HEK293T (cell line): ENCODE results near the gene PIK3R5.

Experiments used
- ARNT ChIP-seq: fragments of 450-650 bp; IDR thresholded peaks from 2 replicates; pipeline ENCODE4 v1.6.1; 2017; ENCODE audit warnings: mild to moderate bottlenecking
- BHLHE40 ChIP-seq: fragments of 450-650 bp; IDR thresholded peaks from 2 replicates; pipeline ENCODE4 v1.6.1; 2016; ENCODE audit warnings: mild to moderate bottlenecking, moderate library complexity, borderline replicate concordance
- CTBP1 ChIP-seq: fragments of 450-650 bp; IDR thresholded peaks from 2 replicates; pipeline ENCODE4 v1.6.1; 2016; ENCODE audit warnings: borderline replicate concordance
- ELF4 ChIP-seq: fragments of 450-650 bp; IDR thresholded peaks from 2 replicates; pipeline ENCODE4 v1.6.1; 2017; ENCODE audit warnings: antibody characterized with exemption
- FOXM1 ChIP-seq: fragments of 450-650 bp; IDR thresholded peaks from 2 replicates; pipeline ENCODE4 v1.6.1; 2017; ENCODE audit warnings: mild to moderate bottlenecking, borderline replicate concordance
- LEF1 ChIP-seq: fragments of 450-650 bp; IDR thresholded peaks from 2 replicates; pipeline ENCODE4 v1.6.1; 2017; ENCODE audit warnings: mild to moderate bottlenecking, borderline replicate concordance
- NFRKB ChIP-seq: fragments of 450-650 bp; IDR thresholded peaks from 2 replicates; pipeline ENCODE4 v1.6.1; 2016; ENCODE audit warnings: mild to moderate bottlenecking, moderate library complexity
- SP1 ChIP-seq: fragments of 450-650 bp; IDR thresholded peaks from 2 replicates; pipeline ENCODE4 v1.6.1; 2017
- SUZ12 ChIP-seq: fragments of 450-650 bp; IDR thresholded peaks from 2 replicates; pipeline ENCODE4 v1.6.1; 2016; ENCODE audit warnings: mild to moderate bottlenecking
- TF ChIP-seq, protein P1 (sequence below): fragments of 450-650 bp; IDR thresholded peaks from 2 replicates; pipeline ENCODE4 v1.6.1; 2016

GRCh38 chr17:8985054-8985701, 19.7 kb upstream of the PIK3R5 start:
- TF ChIP-seq SUZ12 (no peak), FOXM1 (no peak), SP1 (no peak), CTBP1 (no peak), NFRKB (no peak), ARNT (no peak), BHLHE40 (no peak), LEF1 (no peak), ELF4 (no peak)
- TF ChIP-seq, protein P1, sequence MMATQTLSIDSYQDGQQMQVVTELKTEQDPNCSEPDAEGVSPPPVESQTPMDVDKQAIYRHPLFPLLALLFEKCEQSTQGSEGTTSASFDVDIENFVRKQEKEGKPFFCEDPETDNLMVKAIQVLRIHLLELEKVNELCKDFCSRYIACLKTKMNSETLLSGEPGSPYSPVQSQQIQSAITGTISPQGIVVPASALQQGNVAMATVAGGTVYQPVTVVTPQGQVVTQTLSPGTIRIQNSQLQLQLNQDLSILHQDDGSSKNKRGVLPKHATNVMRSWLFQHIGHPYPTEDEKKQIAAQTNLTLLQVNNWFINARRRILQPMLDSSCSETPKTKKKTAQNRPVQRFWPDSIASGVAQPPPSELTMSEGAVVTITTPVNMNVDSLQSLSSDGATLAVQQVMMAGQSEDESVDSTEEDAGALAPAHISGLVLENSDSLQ: no peak
